Epidermal melanocyte (primary cell): Measurements from ENCODE around the gene ZBTB8A.
"Not testable (repeated sequence)": the region's sequence is repeated elsewhere in the genome, so short reads cannot be mapped to it uniquely, and the experiment has no call there.

Source experiments
- DNase-seq: peaks from one replicate; pipeline ENCODE4 v3.0.0; 2011; ENCODE audit warnings: low spot score; ENCODE audit not compliant: insufficient read length

The ZBTB8A gene

GRCh38 chr1:32538887-32539583, at the start of gene ZBTB8A:
Gene ZBTB8A, plus strand, starts transcription at chr1:32539427. Its CDS starts 53,505 bp downstream, at chr1:32592932.
- peak; percentile 86 for DNase-seq

- DNase-seq = no peak
Observed at GRCh38 chr1:32489774-32490454, 49.3 kb upstream of the ZBTB8A start.

GRCh38 chr1:32491386-32491785, 47.8 kb upstream of the ZBTB8A start:
- DNase-seq = no peak

- DNase-seq = no peak
Observed at GRCh38 chr1:32494196-32494595, 45.0 kb upstream of the ZBTB8A start.

GRCh38 chr1:32494711-32495337, 44.4 kb upstream of the ZBTB8A start:
- no peak for DNase-seq

GRCh38 chr1:32496127-32496526, 43.1 kb upstream of the ZBTB8A start:
- DNase-seq = no peak

GRCh38 chr1:32498751-32499150, 40.5 kb upstream of the ZBTB8A start:
- no peak for DNase-seq

GRCh38 chr1:32500387-32501209, 38.6 kb upstream of the ZBTB8A start:
- DNase-seq = peak; percentile 78

- no peak for DNase-seq
Observed at GRCh38 chr1:32501865-32502264, 37.4 kb upstream of the ZBTB8A start.

- no peak for DNase-seq
Observed at GRCh38 chr1:32503153-32503552, 36.1 kb upstream of the ZBTB8A start.

GRCh38 chr1:32507021-32507420, 32.2 kb upstream of the ZBTB8A start:
- no peak for DNase-seq

- no peak for DNase-seq
Observed at GRCh38 chr1:32508761-32509160, 30.5 kb upstream of the ZBTB8A start.

GRCh38 chr1:32509939-32510338, 29.3 kb upstream of the ZBTB8A start:
- no peak for DNase-seq

GRCh38 chr1:32516402-32516801, 22.8 kb upstream of the ZBTB8A start:
- no peak for DNase-seq

GRCh38 chr1:32518976-32519375, 20.3 kb upstream of the ZBTB8A start:
- DNase-seq = no peak

GRCh38 chr1:32521165-32521564, 18.1 kb upstream of the ZBTB8A start:
- no peak for DNase-seq

GRCh38 chr1:32525053-32525452, 14.2 kb upstream of the ZBTB8A start:
- no peak for DNase-seq

- DNase-seq = no peak
Observed at GRCh38 chr1:32525661-32526444, 13.4 kb upstream of the ZBTB8A start.

- not testable (repeated sequence) for DNase-seq
Observed at GRCh38 chr1:32528550-32528949, 10.7 kb upstream of the ZBTB8A start.

GRCh38 chr1:32533792-32534327, 5.4 kb upstream of the ZBTB8A start:
- DNase-seq = no peak

- no peak for DNase-seq
Observed at GRCh38 chr1:32536117-32536516, 3.1 kb upstream of the ZBTB8A start.
